ENCODE results near the gene FYCO1.
"Not testable (repeated sequence)": the region's sequence is repeated elsewhere in the genome, so short reads cannot be mapped to it uniquely, and the experiment has no call there.

The FYCO1 gene

GRCh38 chr3:45995236-45996192 is at the start of gene FYCO1:
FYCO1 (minus strand) TSS chr3:45995824; CDS start chr3:45984910, 10,914 bp downstream.
- peak; percentile 80 for DNase-seq

GRCh38 chr3:46038916-46039315 is 43.3 kb upstream of the FYCO1 start:
- no peak for DNase-seq

GRCh38 chr3:46038071-46038470 is 42.4 kb upstream of the FYCO1 start:
- DNase-seq = not testable (repeated sequence)

GRCh38 chr3:46036191-46036590 is 40.6 kb upstream of the FYCO1 start:
- DNase-seq = no peak

GRCh38 chr3:46031747-46032146 is 36.1 kb upstream of the FYCO1 start:
- DNase-seq = no peak

GRCh38 chr3:46031269-46031668 is 35.6 kb upstream of the FYCO1 start:
- DNase-seq = no peak

GRCh38 chr3:46030626-46031025 is 35.0 kb upstream of the FYCO1 start:
- DNase-seq = no peak

- DNase-seq = no peak
Measured at GRCh38 chr3:46029953-46030543, 34.4 kb upstream of the FYCO1 start.

- DNase-seq = no peak
Measured at GRCh38 chr3:46027736-46028397, 32.2 kb upstream of the FYCO1 start.

- no peak for DNase-seq
Measured at GRCh38 chr3:46027021-46027705, 31.5 kb upstream of the FYCO1 start, which contains the start of gene XCR1. XCR1 (minus strand) TSS chr3:46027483; CDS start chr3:46021947, 5,536 bp downstream.

GRCh38 chr3:46025139-46025538 is 29.5 kb upstream of the FYCO1 start:
- DNase-seq = no peak

- no peak for DNase-seq
Measured at GRCh38 chr3:46024131-46024530, 28.5 kb upstream of the FYCO1 start.

- no peak for DNase-seq
Measured at GRCh38 chr3:46022909-46023785, 27.5 kb upstream of the FYCO1 start.

- DNase-seq = no peak
Measured at GRCh38 chr3:46021516-46021915, 25.9 kb upstream of the FYCO1 start.

GRCh38 chr3:46020766-46021510 is 25.3 kb upstream of the FYCO1 start:
- DNase-seq = no peak

- DNase-seq = no peak
Measured at GRCh38 chr3:46019707-46020106, 24.1 kb upstream of the FYCO1 start.

GRCh38 chr3:46017720-46018119 is 22.1 kb upstream of the FYCO1 start:
- DNase-seq = no peak

- DNase-seq = no peak
Measured at GRCh38 chr3:46013316-46014094, 17.9 kb upstream of the FYCO1 start.

GRCh38 chr3:46012246-46012645 is 16.6 kb upstream of the FYCO1 start:
- no peak for DNase-seq

- no peak for DNase-seq
Measured at GRCh38 chr3:46010519-46011113, 15.0 kb upstream of the FYCO1 start.

Measured in NCI-H2227 treated with DMSO at 0.1 percent for 48 hours (cell line).